ENCODE data around the gene MBOAT7. TPM values are rescaled to one million over a fixed set of nuclear protein-coding genes. Genes with fewer than 3 reads are reported as not detected.
"Not testable (repeated sequence)": the region's sequence is repeated elsewhere in the genome, so short reads cannot be mapped to it uniquely, and the experiment has no call there.

MBOAT7 gene
- total RNA-seq, 4 donors from 2014 or later = 5.3 to 47.8 (median 19.2) TPM

GRCh38 chr19:54229146-54229545, 39.8 kb upstream of the MBOAT7 start:
- TF ChIP-seq CTCF (IDR thresholded peaks at IDR 0.05) (no peak), POLR2A (IDR thresholded peaks at IDR 0.05) (no peak)
- Histone ChIP-seq H3K27me3 (no peaks in the 10 kb centered on the region), H3K9me3 (no peaks in the 10 kb centered on the region), H3K4me3 (no peak overlapping the region), H3K36me3 (no peaks in the 10 kb centered on the region), H3K4me1 (no peaks in the 10 kb centered on the region), H3K27ac (no peak overlapping the region)
- intact Hi-C loops (cut with DNase I; ENCODE audit: low total_unique reads) = loop anchor here (5.0 kb wide), 1 partner anchor 57 kb away; the partner anchor contains the start of gene TMC4
- no peak for DNase-seq

- H3K9me3 ChIP-seq, H3K4me3 ChIP-seq, H3K4me1 ChIP-seq, H3K36me3 ChIP-seq, H3K27me3 ChIP-seq, DNase-seq, H3K27ac ChIP-seq: not testable (repeated sequence)
- intact Hi-C loops (cut with DNase I; ENCODE audit: low total_unique reads) = loop anchor here (5.0 kb wide), 1 partner anchor 52 kb away; the partner anchor contains the start of gene TMC4
These were observed 35.2 kb upstream of the MBOAT7 start for GRCh38 chr19:54224619-54225018.

GRCh38 chr19:54223937-54224281, 34.5 kb upstream of the MBOAT7 start:
- H3K27me3 ChIP-seq; H3K27ac ChIP-seq; H3K4me1 ChIP-seq; DNase-seq; intact Hi-C loops (cut with DNase I; ENCODE audit: low total_unique reads); H3K4me3 ChIP-seq; H3K9me3 ChIP-seq; H3K36me3 ChIP-seq: not testable (repeated sequence)

GRCh38 chr19:54223277-54223936, 34.0 kb upstream of the MBOAT7 start:
- DNase-seq; H3K9me3 ChIP-seq; H3K27ac ChIP-seq; intact Hi-C loops (cut with DNase I; ENCODE audit: low total_unique reads); H3K36me3 ChIP-seq; H3K27me3 ChIP-seq; H3K4me3 ChIP-seq; H3K4me1 ChIP-seq: not testable (repeated sequence)

GRCh38 chr19:54222474-54223276, 33.3 kb upstream of the MBOAT7 start, which contains the start of gene LILRB3:
LILRB3 (minus strand) TSS chr19:54223007; CDS start chr19:54222976, 31 bp downstream.
- H3K27ac ChIP-seq; H3K4me1 ChIP-seq; intact Hi-C loops (cut with DNase I; ENCODE audit: low total_unique reads); H3K27me3 ChIP-seq; H3K9me3 ChIP-seq; DNase-seq; H3K4me3 ChIP-seq; H3K36me3 ChIP-seq: not testable (repeated sequence)

GRCh38 chr19:54221947-54222346, 32.6 kb upstream of the MBOAT7 start:
- H3K4me1 ChIP-seq; H3K4me3 ChIP-seq; H3K27ac ChIP-seq; H3K9me3 ChIP-seq; H3K36me3 ChIP-seq; intact Hi-C loops (cut with DNase I; ENCODE audit: low total_unique reads); H3K27me3 ChIP-seq; DNase-seq: not testable (repeated sequence)

GRCh38 chr19:54219702-54220101, 30.3 kb upstream of the MBOAT7 start:
- H3K36me3 ChIP-seq; H3K4me1 ChIP-seq; DNase-seq; H3K27ac ChIP-seq; intact Hi-C loops (cut with DNase I; ENCODE audit: low total_unique reads); H3K9me3 ChIP-seq; H3K4me3 ChIP-seq; H3K27me3 ChIP-seq: not testable (repeated sequence)

GRCh38 chr19:54218960-54219661, 29.7 kb upstream of the MBOAT7 start:
- no peak for TF ChIP-seq POLR2A (IDR thresholded peaks at IDR 0.05)
- no peak for TF ChIP-seq CTCF (IDR thresholded peaks at IDR 0.05)
- Histone ChIP-seq H3K4me3 (no peak overlapping the region), H3K36me3 (no peaks in the 10 kb centered on the region), H3K27ac (no peak overlapping the region), H3K27me3 (no peaks in the 10 kb centered on the region), H3K4me1 (no peaks in the 10 kb centered on the region), H3K9me3 (no peaks in the 10 kb centered on the region)
- intact Hi-C loops (cut with DNase I; ENCODE audit: low total_unique reads) = no loop called here
- DNase-seq = no peak
